Naive thymus-derived CD8-positive, alpha-beta T cell (primary cell): ENCODE measurements around the gene ERN1. TPM values are rescaled to one million over a fixed set of nuclear protein-coding genes. Genes with fewer than 3 reads are reported as not detected.
"Not testable (repeated sequence)": the region's sequence is repeated elsewhere in the genome, so short reads cannot be mapped to it uniquely, and the experiment has no call there.

Experiments used
- ATAC-seq, 2 donors: fragments of 150-1000 bp; cut with Tn5 transposase in 1 of 2; sonication (Bioruptor Pico), chemical (Tn5 transposase) in 1 of 2; 1 replicate in 1 of 2; 2 replicates in 1 of 2; pipeline ENCODE4 v1.10.0; 2021; ENCODE audit warnings: mild to moderate bottlenecking in 2 of 2, moderate library complexity in 2 of 2
- POLR2A ChIA-PET: fragments of 350-600 bp; sonication (Branson Sonifier 250); formaldehyde crosslinking; loops from one replicate; lab custom pipeline; 2021; ENCODE audit warnings: antibody characterized with exemption; lab: Charles Lee
- DNase-seq, 10 donors: peaks; one replicate each; pipeline versions ENCODE4 v3.0.0 to v3.0.0-alpha.2; 2020 to 2022
- H3K27ac Mint-ChIP-seq, 10 donors: one replicate each; pipeline ENCODE4 v1.8.0; 2020 to 2022; ENCODE audit warnings: mild to moderate bottlenecking in 10 of 10, mixed read lengths in 10 of 10, moderate library complexity in 4 of 10, inconsistent platforms in 1 of 10
- H3K27me3 Mint-ChIP-seq, 5 donors: one replicate each; pipeline ENCODE4 v1.8.0; 2021 to 2022; ENCODE audit warnings: mixed read lengths in 5 of 5
- H3K36me3 Mint-ChIP-seq, 3 donors: one replicate each; pipeline ENCODE4 v1.8.0; 2020 to 2022; ENCODE audit warnings: mixed read lengths in 3 of 3, mild to moderate bottlenecking in 2 of 3, inconsistent platforms in 1 of 3
- H3K4me1 Mint-ChIP-seq, 4 donors: one replicate each; pipeline ENCODE4 v1.8.0; 2021 to 2022; ENCODE audit warnings: mixed read lengths in 4 of 4
- H3K4me3 Mint-ChIP-seq, 10 donors: one replicate each; pipeline ENCODE4 v1.8.0; 2020 to 2022; ENCODE audit warnings: mild to moderate bottlenecking in 10 of 10, mixed read lengths in 10 of 10, moderate library complexity in 6 of 10, inconsistent platforms in 1 of 10
- H3K9me3 Mint-ChIP-seq, 9 donors: one replicate each; pipeline ENCODE4 v1.8.0; 2020 to 2022; ENCODE audit warnings: mixed read lengths in 9 of 9, mild to moderate bottlenecking in 3 of 9, inconsistent platforms in 1 of 9, moderate library complexity in 1 of 9
- polyA plus RNA-seq, 3 donors: library from polyadenylated mRNA; unstranded; fragments of 300-500 nt; fragmentation: Illumina TruSeq; gene quantifications; one replicate each; pipeline ENCODE4 v1.2.3, GENCODE V29; 2021
- total RNA-seq, 8 experiments: library from RNA in 2 of 8; stranded (reverse) in 2 of 8; gene quantifications; one replicate each; pipeline ENCODE4 v1.2.3 and lab custom pipeline; 2021 to 2026

The ERN1 gene
- 10 to 100 TPM; 23.6 to 24.0 TPM for total RNA-seq
- 10 to 100 TPM in 2 of 3 donors, 1 to 10 TPM in 1; 9.3 to 21.2 (median 11.5) TPM for polyA plus RNA-seq
- 16.4 to 53.6 (median 23.9) reads per million in 6 experiments for total RNA-seq (lab: John Stamatoyannopoulos, UW)

GRCh38 chr17:64129765-64130558 is at the start of gene ERN1:
TSS of gene ERN1 (minus strand) at chr17:64130144. CDS start at chr17:64130029, 115 bp downstream.
- POLR2A ChIA-PET, result interaction anchor here (0.5 to 6.5 kb wide), 24 partner anchors 9 to 376 kb away, joined by 3 to 98 read pairs (median 4); partner anchors contain the start of genes CEP95, DDX5 and ICAM2
- DNase-seq, result peak; percentile 83 to 95 (median 92)
- Mint-ChIP-seq H3K9me3 (no peaks in the 10 kb centered on the region), H3K4me3 (peak within 1 kb of the TSS; percentile 83 to 95 (median 92)), H3K27me3 (no peaks in the 10 kb centered on the region), H3K27ac (peak within 1 kb of the TSS; percentile 82 to 97 (median 96)), H3K4me1 (peaks cover 11 to 54% (median 37%) of the 10 kb centered on the region in 4 donors), H3K36me3 (no peaks in the 10 kb centered on the region)
- ATAC-seq, result peak; percentile 87 to 89

- not testable (repeated sequence) for H3K4me1 Mint-ChIP-seq, DNase-seq, H3K4me3 Mint-ChIP-seq, H3K27me3 Mint-ChIP-seq, H3K27ac Mint-ChIP-seq, ATAC-seq, H3K9me3 Mint-ChIP-seq
- POLR2A ChIA-PET, result interaction anchor here (1.5 kb wide), 1 partner anchor 33 kb away, joined by 4 read pairs; no protein-coding TSS in a partner anchor
- peaks cover 0 to 31% (median 20%) of the 10 kb centered on the region in 3 donors for H3K36me3 Mint-ChIP-seq
These were observed 49.1 kb upstream of the ERN1 start for GRCh38 chr17:64179024-64179423.

- Mint-ChIP-seq H3K27me3 (no peaks in the 10 kb centered on the region), H3K9me3 (no peaks in the 10 kb centered on the region), H3K36me3 (peaks cover 0 to 34% (median 20%) of the 10 kb centered on the region in 3 donors), H3K4me3 (no peak overlapping the region), H3K4me1 (no peaks in the 10 kb centered on the region), H3K27ac (no peak overlapping the region)
- no peak for DNase-seq
- ATAC-seq, result no peak
- POLR2A ChIA-PET, result interaction anchor here (1.5 kb wide), 1 partner anchor 32 kb away, joined by 4 read pairs; no protein-coding TSS in a partner anchor
These were observed 48.3 kb upstream of the ERN1 start for GRCh38 chr17:64178011-64178825.

- DNase-seq, result no peak
- POLR2A ChIA-PET, result no interaction called here
- no peak for ATAC-seq
- H3K4me1 Mint-ChIP-seq, result no peaks in the 10 kb centered on the region
- no peaks in the 10 kb centered on the region for H3K9me3 Mint-ChIP-seq
- no peak overlapping the region for H3K4me3 Mint-ChIP-seq
- H3K36me3 Mint-ChIP-seq, result peaks cover 3 to 35% (median 22%) of the 10 kb centered on the region in 3 donors
- peak overlapping the region in 1 of 10 donors; percentile 11 for H3K27ac Mint-ChIP-seq
- H3K27me3 Mint-ChIP-seq, result no peaks in the 10 kb centered on the region
These were observed 47.5 kb upstream of the ERN1 start for GRCh38 chr17:64177311-64178010.

- H3K27me3 Mint-ChIP-seq, result no peaks in the 10 kb centered on the region
- POLR2A ChIA-PET, result no interaction called here
These were observed 46.6 kb upstream of the ERN1 start for GRCh38 chr17:64176556-64176955.

GRCh38 chr17:64174686-64175456 is 44.9 kb upstream of the ERN1 start:
- no peaks in the 10 kb centered on the region for H3K4me1 Mint-ChIP-seq
- H3K27me3 Mint-ChIP-seq, result no peaks in the 10 kb centered on the region
- no peak overlapping the region for H3K27ac Mint-ChIP-seq
- no peak for ATAC-seq
- DNase-seq, result no peak
- POLR2A ChIA-PET, result interaction anchor here (0.5 kb wide), 1 partner anchor 52 kb away, joined by 3 read pairs; no protein-coding TSS in a partner anchor
- H3K36me3 Mint-ChIP-seq, result peaks cover 8 to 52% (median 31%) of the 10 kb centered on the region in 3 donors
- H3K9me3 Mint-ChIP-seq, result no peaks in the 10 kb centered on the region
- H3K4me3 Mint-ChIP-seq, result no peak overlapping the region

More at GRCh38 chr17:64176556-64176955, 46.6 kb upstream of the ERN1 start:
- no peak for ATAC-seq
- H3K4me3 Mint-ChIP-seq, result no peak overlapping the region
- H3K9me3 Mint-ChIP-seq, result no peaks in the 10 kb centered on the region
- DNase-seq, result no peak
- peaks cover 4 to 39% (median 22%) of the 10 kb centered on the region in 3 donors for H3K36me3 Mint-ChIP-seq
- no peak overlapping the region for H3K27ac Mint-ChIP-seq
- no peaks in the 10 kb centered on the region for H3K4me1 Mint-ChIP-seq

- H3K4me1 Mint-ChIP-seq, result no peaks in the 10 kb centered on the region
- DNase-seq (no peak), ATAC-seq (no peak)
- POLR2A ChIA-PET, result no interaction called here
- no peaks in the 10 kb centered on the region for H3K9me3 Mint-ChIP-seq
- no peak overlapping the region for H3K4me3 Mint-ChIP-seq
- no peak overlapping the region for H3K27ac Mint-ChIP-seq
- H3K36me3 Mint-ChIP-seq, result peaks cover 8 to 61% (median 22%) of the 10 kb centered on the region in 3 donors
- no peaks in the 10 kb centered on the region for H3K27me3 Mint-ChIP-seq
These were observed 43.7 kb upstream of the ERN1 start for GRCh38 chr17:64173646-64174045.

- POLR2A ChIA-PET, result no interaction called here
- peaks cover 8 to 68% (median 24%) of the 10 kb centered on the region in 3 donors for H3K36me3 Mint-ChIP-seq
These were observed 42.6 kb upstream of the ERN1 start for GRCh38 chr17:64172510-64172909.

GRCh38 chr17:64171041-64171440 is 41.1 kb upstream of the ERN1 start:
- Mint-ChIP-seq H3K4me1 (no peaks in the 10 kb centered on the region), H3K27me3 (no peaks in the 10 kb centered on the region), H3K27ac (peak overlapping the region in 1 of 10 donors; percentile 66), H3K36me3 (peaks cover 8 to 70% (median 24%) of the 10 kb centered on the region in 3 donors), H3K9me3 (no peaks in the 10 kb centered on the region), H3K4me3 (no peak overlapping the region)
- DNase-seq (no peak), ATAC-seq (no peak)
- POLR2A ChIA-PET, result no interaction called here

More at GRCh38 chr17:64172510-64172909, 42.6 kb upstream of the ERN1 start:
- DNase-seq (no peak), ATAC-seq (no peak)
- Mint-ChIP-seq H3K4me1 (no peaks in the 10 kb centered on the region), H3K27ac (no peak overlapping the region), H3K9me3 (no peaks in the 10 kb centered on the region), H3K4me3 (no peak overlapping the region), H3K27me3 (no peaks in the 10 kb centered on the region)

GRCh38 chr17:64170286-64170685 is 40.3 kb upstream of the ERN1 start:
- Mint-ChIP-seq H3K27me3 (no peaks in the 10 kb centered on the region), H3K4me3 (no peak overlapping the region), H3K9me3 (no peaks in the 10 kb centered on the region), H3K36me3 (peaks cover 8 to 69% (median 24%) of the 10 kb centered on the region in 3 donors), H3K4me1 (no peaks in the 10 kb centered on the region), H3K27ac (peak overlapping the region in 1 of 10 donors; percentile 7)
- DNase-seq, result no peak
- ATAC-seq, result no peak
- POLR2A ChIA-PET, result no interaction called here

GRCh38 chr17:64167666-64168065 is 37.7 kb upstream of the ERN1 start:
- H3K27me3 Mint-ChIP-seq, H3K4me3 Mint-ChIP-seq, H3K9me3 Mint-ChIP-seq, ATAC-seq, H3K4me1 Mint-ChIP-seq, POLR2A ChIA-PET, DNase-seq: not testable (repeated sequence)
- peak overlapping the region in 1 of 10 donors; percentile 24 for H3K27ac Mint-ChIP-seq
- peaks cover 7 to 62% (median 22%) of the 10 kb centered on the region in 3 donors for H3K36me3 Mint-ChIP-seq
